ENCODE measurements around the gene TMC2. TPM values are rescaled to one million over a fixed set of nuclear protein-coding genes. Genes with fewer than 3 reads are reported as not detected.

Gene TMC2
- polyA plus RNA-seq, 3 donors, result not detected

GRCh38 chr20:2687514-2687913, 151.1 kb downstream of the TMC2 start:
- H3K9ac ChIP-seq (ENCODE audit: insufficient read depth, low read length, poor library complexity, severe bottlenecking), result no peak overlapping the region
- H3K9me3 ChIP-seq (replicated peaks in 1 of 2; ENCODE audit: control insufficient read depth in 1 of 2, insufficient read depth in 1 of 2, low read length in 2 of 2), result peaks cover 0 to 4% of the 10 kb centered on the region in 2 donors
- no peak for TF ChIP-seq CTCF (IDR thresholded peaks at IDR 0.05)
- no peak overlapping the region for H2AFZ ChIP-seq (ENCODE audit: insufficient read depth, low read depth, low read length, poor library complexity, severe bottlenecking)
- no peaks in the 10 kb centered on the region for H4K20me1 ChIP-seq (ENCODE audit: insufficient read depth, low read length)
- H3K36me3 Mint-ChIP-seq, result peaks cover 4 to 15% of the 10 kb centered on the region in 2 donors
- H3K27ac ChIP-seq (ENCODE audit: low read depth in 1 of 2, low read length in 2 of 2), result no peak overlapping the region
- peak overlapping the region; percentile 14 for H3K4me2 ChIP-seq (replicated peaks; ENCODE audit: extremely low read depth, low read length, poor library complexity, severe bottlenecking)
- H3K27ac Mint-ChIP-seq, result peak overlapping the region in 1 of 7 donors; percentile 30
- no peaks in the 10 kb centered on the region for H3K79me2 ChIP-seq (ENCODE audit: insufficient read depth, low read length)
- no peak overlapping the region for H3K4me3 ChIP-seq (replicated peaks in 1 of 3; ENCODE audit: low read depth in 2 of 3, low read length in 3 of 3)
- peak overlapping the region in 1 of 2 donors; percentile 67 for H3K4me3 Mint-ChIP-seq
- DNase-seq, result no peak
- intact Hi-C loops (cut with micrococcal nuclease), result loop anchor here (5.0 to 10.0 kb wide), 3 partner anchors 55 to 307 kb away; no protein-coding TSS in a partner anchor
- H3K36me3 ChIP-seq (replicated peaks in 1 of 2; ENCODE audit: control insufficient read depth in 1 of 2, insufficient read depth in 2 of 2, low read length in 2 of 2), result no peaks in the 10 kb centered on the region
- H3K27me3 ChIP-seq (ENCODE audit: control insufficient read depth in 2 of 2, insufficient read depth in 2 of 2, low read length in 2 of 2), result peaks cover 22 to 44% of the 10 kb centered on the region in 2 donors
- H3K9me3 Mint-ChIP-seq, result peaks cover 0 to 14% (median 8%) of the 10 kb centered on the region in 7 donors
- peaks cover 18% of the 10 kb centered on the region for H3K4me1 Mint-ChIP-seq
- H3K27me3 Mint-ChIP-seq (ENCODE audit: low read depth in 3 of 3), result peaks cover 55 to 61% (median 59%) of the 10 kb centered on the region in 3 donors
- WGBS (ENCODE audit: insufficient coverage), result 59% methylated on average over 5 of the region's 6 CpGs
- peaks cover 13 to 22% of the 10 kb centered on the region in 2 donors for H3K4me1 ChIP-seq (ENCODE audit: control insufficient read depth in 1 of 2, insufficient read depth in 2 of 2, low read length in 2 of 2)

GRCh38 chr20:2688041-2688591, 151.7 kb downstream of the TMC2 start:
- H3K9me3 Mint-ChIP-seq, result peaks cover 0 to 14% (median 8%) of the 10 kb centered on the region in 7 donors
- Histone ChIP-seq H3K4me3 (replicated peaks in 1 of 3; ENCODE audit: low read depth in 2 of 3, low read length in 3 of 3) (no peak overlapping the region), H3K27me3 (ENCODE audit: control insufficient read depth in 2 of 2, insufficient read depth in 2 of 2, low read length in 2 of 2) (peaks cover 22 to 44% of the 10 kb centered on the region in 2 donors), H3K4me2 (replicated peaks; ENCODE audit: extremely low read depth, low read length, poor library complexity, severe bottlenecking) (peak overlapping the region; percentile 14), H2AFZ (ENCODE audit: insufficient read depth, low read depth, low read length, poor library complexity, severe bottlenecking) (no peak overlapping the region), H3K9ac (ENCODE audit: insufficient read depth, low read length, poor library complexity, severe bottlenecking) (no peak overlapping the region), H3K79me2 (ENCODE audit: insufficient read depth, low read length) (no peaks in the 10 kb centered on the region), H3K4me1 (ENCODE audit: control insufficient read depth in 1 of 2, insufficient read depth in 2 of 2, low read length in 2 of 2) (peaks cover 13 to 22% of the 10 kb centered on the region in 2 donors), H3K27ac (ENCODE audit: low read depth in 1 of 2, low read length in 2 of 2) (no peak overlapping the region), H3K9me3 (replicated peaks in 1 of 2; ENCODE audit: control insufficient read depth in 1 of 2, insufficient read depth in 1 of 2, low read length in 2 of 2) (peaks cover 0 to 4% of the 10 kb centered on the region in 2 donors), H4K20me1 (ENCODE audit: insufficient read depth, low read length) (no peaks in the 10 kb centered on the region), H3K36me3 (replicated peaks in 1 of 2; ENCODE audit: control insufficient read depth in 1 of 2, insufficient read depth in 2 of 2, low read length in 2 of 2) (no peaks in the 10 kb centered on the region)
- 39% methylated on average over 6 of the region's 18 CpGs for WGBS (ENCODE audit: insufficient coverage)
- peak overlapping the region in 1 of 7 donors; percentile 37 for H3K27ac Mint-ChIP-seq
- TF ChIP-seq CTCF (IDR thresholded peaks at IDR 0.05), result peak; percentile 79
- H3K4me1 Mint-ChIP-seq, result peaks cover 18% of the 10 kb centered on the region
- DNase-seq, result peak; percentile 38 to 55 (median 47)
- intact Hi-C loops (cut with micrococcal nuclease), result loop anchor here (5.0 to 10.0 kb wide), 3 partner anchors 54 to 307 kb away; no protein-coding TSS in a partner anchor
- peaks cover 4 to 15% of the 10 kb centered on the region in 2 donors for H3K36me3 Mint-ChIP-seq
- peak overlapping the region in 1 of 2 donors; percentile 67 for H3K4me3 Mint-ChIP-seq
- H3K27me3 Mint-ChIP-seq (ENCODE audit: low read depth in 3 of 3), result peaks cover 55 to 59% (median 58%) of the 10 kb centered on the region in 3 donors
